Measurements from ENCODE around the gene FEZF2.

Gene FEZF2

GRCh38 chr3:62373714-62374333 lies 474 bp upstream of the FEZF2 start:
- DNase-seq (ENCODE audit: low read depth in 3 of 3) = no peak

DNA sequence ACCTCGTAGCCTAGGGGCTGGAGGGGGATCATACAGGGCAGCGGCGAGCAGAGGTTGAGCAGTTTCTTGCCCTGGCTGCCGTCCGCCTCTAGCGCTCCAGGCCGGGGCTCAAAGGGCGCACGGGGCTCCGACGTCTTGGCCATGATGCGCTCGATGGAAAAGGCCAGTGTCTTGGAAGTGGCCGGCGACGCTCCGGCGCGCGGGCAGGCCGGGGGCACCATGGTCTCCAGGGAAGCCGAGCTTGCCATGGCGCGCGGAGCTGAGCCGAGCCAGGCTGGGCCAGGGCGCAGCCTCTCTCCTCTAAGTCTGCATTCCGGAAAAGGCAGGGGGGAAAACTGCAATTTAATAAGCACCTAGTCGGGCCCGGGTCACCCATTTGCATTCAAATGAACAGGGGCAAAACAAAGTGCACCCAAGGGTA lies 719 bp downstream of the FEZF2 start:
- DNase-seq (ENCODE audit: low read depth in 3 of 3) = no peak

DNA sequence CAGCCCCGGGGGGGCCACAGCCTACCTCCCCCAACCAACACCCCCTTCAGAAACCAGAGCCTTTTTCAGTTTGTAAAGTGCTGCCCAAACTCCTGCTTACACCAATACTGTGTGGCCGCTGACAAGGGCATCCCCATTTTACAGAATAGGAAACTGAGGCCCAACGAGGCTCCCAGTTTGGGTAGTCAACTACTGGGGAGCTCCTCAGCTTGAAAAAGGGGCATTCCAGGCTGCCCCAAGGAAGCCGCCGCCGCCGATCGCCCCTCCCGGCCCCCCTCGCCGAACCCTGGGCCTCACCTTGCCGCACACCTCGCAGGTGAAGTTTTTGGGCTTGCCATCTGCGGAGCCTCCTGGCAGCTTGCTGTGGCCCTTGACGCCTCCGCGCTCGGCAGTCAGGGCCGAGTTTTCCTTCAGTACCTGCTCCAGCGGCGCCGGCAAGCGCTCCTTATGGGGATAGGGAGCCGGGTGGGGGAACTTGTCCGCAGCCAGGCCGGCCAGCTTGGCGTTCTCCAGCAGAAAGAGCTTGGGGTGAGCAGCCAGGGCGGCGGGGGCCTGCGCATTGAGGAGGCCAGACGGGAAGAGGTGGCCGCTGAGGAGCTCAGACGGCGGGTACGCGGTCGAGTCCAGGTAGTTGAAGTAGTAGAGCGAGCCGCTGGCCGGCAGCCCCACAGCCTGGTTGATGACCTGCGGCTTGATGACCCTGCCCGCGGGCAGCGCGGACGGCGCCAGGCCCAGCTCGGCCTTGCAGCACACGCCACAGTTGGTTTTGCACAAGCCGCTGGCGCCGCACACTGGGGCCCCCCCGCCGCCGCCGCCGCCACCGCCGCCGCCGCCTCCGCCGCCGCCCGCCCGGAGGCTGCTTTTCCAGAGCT lies 1.4 kb downstream of the FEZF2 start:
- no peak for DNase-seq (ENCODE audit: low read depth in 3 of 3)

GRCh38 chr3:62370858-62371719 lies 2.3 kb downstream of the FEZF2 start:
- DNase-seq (ENCODE audit: low read depth in 3 of 3) = no peak

DNA sequence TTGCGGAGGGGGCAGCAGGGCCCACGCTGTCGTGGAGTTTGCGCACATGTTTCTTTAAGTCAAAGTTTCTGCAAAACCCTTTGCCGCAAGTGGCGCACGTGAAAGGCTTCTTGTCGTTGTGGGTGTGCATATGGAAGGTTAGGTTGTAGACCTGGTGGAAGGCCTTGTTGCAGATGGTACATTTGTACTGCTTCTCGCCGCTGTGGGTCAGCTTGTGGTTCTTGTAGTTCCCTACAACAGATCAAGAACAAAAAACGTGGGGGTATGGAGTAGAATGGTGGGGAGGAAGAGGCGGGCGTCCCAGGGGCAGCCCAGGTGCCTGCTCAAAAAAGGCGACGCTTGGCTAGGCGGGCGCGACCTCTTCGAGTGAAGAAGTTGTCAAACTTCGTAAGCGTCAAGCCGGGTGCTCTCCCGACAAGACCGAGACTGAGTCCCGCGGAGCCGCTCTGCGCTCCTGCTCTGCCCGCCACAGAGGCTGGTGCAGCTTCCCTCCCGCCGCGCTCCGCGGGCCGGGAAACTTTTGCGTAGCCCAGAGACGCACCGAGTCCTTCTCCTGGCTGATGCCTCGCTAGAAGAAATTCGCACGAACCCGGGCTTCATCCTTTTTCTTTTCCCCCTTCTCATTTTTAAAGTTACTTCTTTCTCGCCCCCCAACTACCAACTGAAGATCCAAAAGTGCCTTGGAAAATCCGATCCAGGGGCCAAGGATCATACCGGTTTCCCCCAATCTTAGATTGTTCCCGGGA lies 3.1 kb downstream of the FEZF2 start:
- no peak for DNase-seq (ENCODE audit: low read depth in 3 of 3)

DNA sequence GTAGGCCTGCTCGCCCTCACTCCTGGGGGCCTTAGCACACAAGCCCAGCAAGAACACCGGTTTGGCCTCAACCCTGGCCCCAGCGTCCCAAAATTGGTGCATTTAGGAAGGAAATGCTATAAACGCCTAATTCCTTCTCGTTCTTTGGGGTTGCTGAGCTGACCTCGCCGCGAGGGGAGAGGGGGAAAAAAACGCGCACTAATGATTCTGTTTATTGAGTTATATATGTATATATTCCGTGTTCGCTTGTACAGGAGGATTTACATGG lies 3.9 kb downstream of the FEZF2 start:
- no peak for DNase-seq (ENCODE audit: low read depth in 3 of 3)

GRCh38 chr3:62368705-62369475 lies 4.5 kb downstream of the FEZF2 start:
- no peak for DNase-seq (ENCODE audit: low read depth in 3 of 3)

DNA sequence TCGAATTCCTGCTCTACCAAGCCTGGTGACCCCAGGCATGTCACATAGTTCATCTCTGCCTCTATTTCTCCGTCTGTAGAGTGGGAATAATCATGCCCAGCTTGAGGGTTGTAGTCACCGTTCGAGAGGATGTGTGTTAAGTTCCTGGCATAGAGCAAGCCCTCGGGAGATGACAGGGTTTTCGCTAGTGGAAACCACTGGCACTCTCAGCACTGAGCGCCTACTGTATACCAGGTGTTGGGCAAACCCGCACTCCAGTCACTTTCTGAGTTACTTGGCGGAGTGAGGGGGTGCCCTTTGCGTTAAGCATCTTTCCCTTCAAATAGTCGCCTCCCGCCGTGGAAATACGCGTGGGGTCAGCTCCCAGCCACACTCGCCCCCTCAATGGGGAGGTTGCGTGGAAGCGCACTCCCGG lies 5.1 kb downstream of the FEZF2 start:
- no peak for DNase-seq (ENCODE audit: low read depth in 3 of 3)

GRCh38 chr3:62367763-62368195 lies 5.6 kb downstream of the FEZF2 start:
- no peak for DNase-seq (ENCODE audit: low read depth in 3 of 3)

- no peak for DNase-seq (ENCODE audit: low read depth in 3 of 3)
Measured at GRCh38 chr3:62366126-62366484, 7.2 kb downstream of the FEZF2 start.

GRCh38 chr3:62365391-62366125 lies 7.8 kb downstream of the FEZF2 start:
- no peak for DNase-seq (ENCODE audit: low read depth in 3 of 3)

GRCh38 chr3:62364191-62364590 lies 9.2 kb downstream of the FEZF2 start:
- no peak for DNase-seq (ENCODE audit: low read depth in 3 of 3)

DNA sequence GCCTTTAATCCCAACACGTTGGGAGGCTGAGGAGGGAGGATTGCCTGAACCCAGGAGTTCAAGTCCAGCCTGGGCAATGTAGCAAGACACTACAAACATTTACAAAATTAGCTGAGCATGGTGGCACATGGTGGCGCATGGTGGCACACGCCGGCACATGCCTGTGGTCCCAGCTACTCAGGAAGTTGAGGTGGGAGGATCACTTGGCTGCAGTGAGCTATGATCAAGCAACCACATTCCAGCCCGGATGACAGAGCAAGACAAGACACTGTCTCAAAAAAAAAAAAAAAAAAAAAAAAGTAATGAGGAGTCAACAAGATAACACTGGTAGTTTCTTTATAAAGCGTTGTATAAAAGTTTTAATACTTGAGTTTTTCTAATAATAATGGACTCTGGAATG lies 10.1 kb downstream of the FEZF2 start:
- no peak for DNase-seq (ENCODE audit: low read depth in 3 of 3)

GRCh38 chr3:62361824-62362223 lies 11.5 kb downstream of the FEZF2 start:
- no peak for DNase-seq (ENCODE audit: low read depth in 3 of 3)

GRCh38 chr3:62361261-62361660 lies 12.1 kb downstream of the FEZF2 start:
- no peak for DNase-seq (ENCODE audit: low read depth in 3 of 3)

DNA sequence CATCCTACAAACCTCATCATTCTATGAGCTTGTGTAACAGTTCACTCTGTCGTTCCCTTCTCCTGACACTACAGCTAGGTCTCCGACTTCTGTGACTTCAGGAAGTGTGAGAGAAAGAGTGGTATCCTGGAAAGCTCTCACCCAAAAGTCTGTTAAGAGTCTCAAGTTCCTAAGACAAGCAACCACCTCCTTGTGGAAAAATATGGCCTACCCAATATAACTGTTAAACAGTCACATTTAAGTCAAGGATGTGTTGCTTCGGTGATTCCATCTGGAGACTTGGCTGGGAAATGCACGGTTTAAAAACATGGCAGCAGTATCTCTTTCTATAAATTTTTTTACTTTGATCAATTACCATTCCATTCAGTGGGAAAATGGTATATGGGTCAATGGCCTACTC lies 13.8 kb downstream of the FEZF2 start:
- no peak for DNase-seq (ENCODE audit: low read depth in 3 of 3)

- DNase-seq (ENCODE audit: low read depth in 3 of 3) = no peak
Measured at GRCh38 chr3:62356356-62356755, 17.0 kb downstream of the FEZF2 start.

DNA sequence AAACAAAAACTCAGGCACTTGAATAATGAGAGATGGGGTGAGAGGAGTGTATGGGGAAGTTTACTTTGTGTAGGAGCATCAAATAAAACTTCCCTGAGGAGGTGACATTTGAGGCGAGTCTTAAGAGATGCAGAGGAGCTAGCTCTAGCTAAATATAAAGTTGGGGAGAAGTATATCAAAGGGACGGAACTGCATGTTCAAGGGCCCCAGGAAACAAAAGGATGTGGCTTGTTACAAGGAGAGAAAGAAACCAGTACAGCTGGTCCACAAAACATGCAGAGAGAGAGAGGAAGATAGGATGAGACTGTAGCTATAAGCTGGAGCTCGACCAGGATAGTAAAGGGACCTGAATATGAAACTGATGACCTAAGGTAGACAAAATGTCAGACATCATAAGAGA lies 17.6 kb downstream of the FEZF2 start:
- DNase-seq (ENCODE audit: low read depth in 3 of 3) = no peak

DNA sequence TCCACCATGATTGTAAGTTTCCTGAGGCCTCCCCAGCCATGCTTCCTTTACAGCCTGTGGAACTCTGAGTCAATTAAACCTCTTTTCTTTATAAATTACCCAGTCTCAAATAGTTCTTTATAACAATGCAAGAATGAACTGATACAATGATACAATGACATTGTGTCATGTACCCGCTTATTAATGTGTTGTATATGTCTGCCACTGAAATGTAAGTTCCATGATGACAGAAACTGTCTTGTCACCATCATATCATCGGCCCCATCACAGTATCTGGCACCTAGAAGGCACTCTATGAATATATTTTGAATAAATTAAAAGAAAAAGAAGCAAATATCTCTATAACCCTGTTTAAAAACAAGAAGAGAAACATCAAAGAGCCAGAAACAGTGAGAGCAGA lies 29.6 kb downstream of the FEZF2 start:
- DNase-seq (ENCODE audit: low read depth in 3 of 3) = no peak

- no peak for DNase-seq (ENCODE audit: low read depth in 3 of 3)
Measured at GRCh38 chr3:62335196-62335595, 38.2 kb downstream of the FEZF2 start.

- no peak for DNase-seq (ENCODE audit: low read depth in 3 of 3)
Measured at GRCh38 chr3:62332835-62333244, 40.5 kb downstream of the FEZF2 start.
